Neural cell (in vitro differentiated cells): ENCODE results near the gene FAXC. TPM values are rescaled to one million over a fixed set of nuclear protein-coding genes. Genes with fewer than 3 reads are reported as not detected.

Experiments
- H2AFZ ChIP-seq: fragments of 200-600, 300-800 bp; sonication (generic), shearing (Covaris generic); 2 replicates; pipeline ENCODE4 v1.6.0; 2014; ENCODE audit warnings: low read depth, mild to moderate bottlenecking, antibody characterized with exemption, low read length, moderate library complexity
- H3F3A ChIP-seq: fragments of 200-600 bp; shearing (Covaris generic); 2 replicates; pipeline ENCODE4 v1.6.1; 2016; ENCODE audit warnings: mild to moderate bottlenecking, moderate library complexity, mixed read lengths, antibody characterized with exemption, low read length; ENCODE audit not compliant: insufficient read depth, poor library complexity, severe bottlenecking
- H3K27ac ChIP-seq: fragments of 200-600, 300-800 bp; sonication (generic), shearing (Covaris generic); 2 replicates; pipeline ENCODE4 v1.5.1; 2014; ENCODE audit warnings: mild to moderate bottlenecking, low read length, moderate library complexity
- H3K27me3 ChIP-seq: fragments of 300-800, 200-600 bp; sonication (generic), shearing (Covaris generic); 2 replicates; pipeline ENCODE4 v1.6.0; 2014; ENCODE audit warnings: mild to moderate bottlenecking, low read depth, low read length, moderate library complexity; ENCODE audit not compliant: insufficient read depth
- H3K36me3 ChIP-seq: fragments of 300-800, 200-600 bp; sonication (generic), shearing (Covaris generic); 2 replicates; pipeline ENCODE4 v1.5.1; 2014; ENCODE audit warnings: mild to moderate bottlenecking, antibody characterized with exemption, low read length, moderate library complexity; ENCODE audit not compliant: insufficient read depth
- H3K4me2 ChIP-seq: fragments of 300-800, 200-600 bp; sonication (generic), shearing (Covaris generic); 2 replicates; pipeline ENCODE4 v1.6.0; 2014; ENCODE audit warnings: mild to moderate bottlenecking, low read length
- H3K4me3 ChIP-seq: fragments of 300-800, 200-600 bp; sonication (generic), shearing (Covaris generic); 2 replicates; pipeline ENCODE4 v1.5.1; 2014; ENCODE audit warnings: mild to moderate bottlenecking, low read length, moderate library complexity
- H3K79me2 ChIP-seq: fragments of 200-600 bp; shearing (Covaris generic); replicated peaks from 2 replicates; pipeline ENCODE4 v1.6.0; 2014; ENCODE audit warnings: mild to moderate bottlenecking, low read length, moderate library complexity; ENCODE audit not compliant: insufficient read depth
- H3K9ac ChIP-seq: fragments of 300-800, 200-600 bp; sonication (generic), shearing (Covaris generic); 2 replicates; pipeline ENCODE4 v1.6.1; 2016; ENCODE audit warnings: mild to moderate bottlenecking, low read length, mixed read lengths
- H3K9me2 ChIP-seq: fragments of 200-600 bp; shearing (Covaris generic); 2 replicates; pipeline ENCODE4 v1.6.1; 2016; ENCODE audit warnings: mild to moderate bottlenecking, low read length, mixed read lengths; ENCODE audit not compliant: insufficient read depth
- H3K9me3 ChIP-seq: fragments of 200-600, 300-800 bp; sonication (generic), shearing (Covaris generic); 2 replicates; pipeline ENCODE4 v1.6.1; 2016; ENCODE audit warnings: mild to moderate bottlenecking, mixed run types, low read length, moderate library complexity, mixed read lengths
- H4K20me1 ChIP-seq: fragments of 200-600 bp; shearing (Covaris generic); 2 replicates; pipeline ENCODE4 v1.6.1; 2016; ENCODE audit warnings: mild to moderate bottlenecking, mixed run types; ENCODE audit not compliant: insufficient read depth
- EP300 ChIP-seq: fragments of 450-650 bp; conservative IDR thresholded peaks from 2 replicates; pipeline ENCODE4 v1.6.1; 2014; ENCODE audit warnings: antibody characterized with exemption, mild to moderate bottlenecking, moderate library complexity; ENCODE audit not compliant: poor library complexity, severe bottlenecking
- EZH2 ChIP-seq: fragments of 200-600, 300-800 bp; shearing (Covaris generic), sonication (generic); IDR thresholded peaks from 2 replicates; pipeline ENCODE4 v1.6.1; 2014; ENCODE audit warnings: antibody characterized with exemption, low read length, borderline replicate concordance, mild to moderate bottlenecking; ENCODE audit not compliant: insufficient read depth, poor library complexity, severe bottlenecking
- MXI1 ChIP-seq: fragments of 450-650 bp; conservative IDR thresholded peaks from 2 replicates; pipeline ENCODE4 v1.6.1; 2014; ENCODE audit warnings: antibody characterized with exemption, mild to moderate bottlenecking; ENCODE audit not compliant: poor library complexity, severe bottlenecking
- POLR2AphosphoS5 ChIP-seq: IDR thresholded peaks from 2 replicates; pipeline ENCODE4 v1.6.1; 2012
- RAD21 ChIP-seq: fragments of 450-650 bp; conservative IDR thresholded peaks from 2 replicates; pipeline ENCODE4 v1.6.1; 2014; ENCODE audit warnings: antibody characterized with exemption, mild to moderate bottlenecking, moderate library complexity
- SMC3 ChIP-seq: fragments of 450-650 bp; conservative IDR thresholded peaks from 2 replicates; pipeline ENCODE4 v1.6.1; 2014; ENCODE audit warnings: antibody characterized with exemption, mild to moderate bottlenecking, moderate library complexity; ENCODE audit not compliant: poor library complexity
- TAF1 ChIP-seq: IDR thresholded peaks from 2 replicates; pipeline ENCODE4 v1.6.1; 2012; ENCODE audit warnings: low read depth
- polyA plus RNA-seq: library from polyadenylated mRNA; depleted of rRNA; stranded (reverse); fragments of >200 nt; gene quantifications from 2 replicates; pipeline ENCODE4 v1.2.3, GENCODE V29; 2014
- TF ChIP-seq, protein P1 (sequence below): fragments of 450-650 bp; IDR thresholded peaks from 2 replicates; pipeline ENCODE4 v1.5.1; 2014; ENCODE audit warnings: antibody characterized with exemption, mild to moderate bottlenecking, moderate library complexity; ENCODE audit not compliant: poor library complexity, severe bottlenecking
- TF ChIP-seq, protein P2 (sequence below): IDR thresholded peaks from 2 replicates; pipeline ENCODE4 v1.6.1; 2012; ENCODE audit warnings: borderline replicate concordance

The FAXC gene
- polyA plus RNA-seq, 1 donor from 2014 or later, result 106 TPM

DNA sequence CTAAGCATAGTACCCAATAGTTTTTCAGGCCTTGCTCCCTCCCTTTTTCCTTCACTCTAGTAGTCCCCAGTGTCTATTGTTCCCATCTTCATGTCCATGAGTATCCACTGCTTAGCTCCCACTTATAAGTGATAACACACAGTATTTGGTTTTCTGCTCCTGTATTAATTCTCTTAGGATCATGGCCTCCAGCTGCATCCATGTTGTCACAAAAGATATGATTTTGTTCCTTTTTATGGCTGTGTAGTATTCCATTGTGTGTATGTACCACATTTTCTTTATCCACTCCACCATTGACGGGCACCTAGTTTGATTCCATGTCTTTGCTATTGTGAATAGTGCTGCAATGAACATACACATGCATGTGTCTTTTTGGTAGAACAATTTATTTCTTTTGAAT, 102.9 kb downstream of the FAXC start:
- Histone ChIP-seq H3K27me3 (no peaks in the 10 kb centered on the region), H3K9ac (no peak overlapping the region), H3K4me2 (no peak overlapping the region), H3K4me3 (no peak overlapping the region), H3F3A (no peaks in the 10 kb centered on the region), H3K36me3 (no peaks in the 10 kb centered on the region), H3K27ac (no peak overlapping the region), H3K79me2 (no peaks in the 10 kb centered on the region), H2AFZ (no peak overlapping the region), H4K20me1 (no peaks in the 10 kb centered on the region), H3K9me3 (no peaks in the 10 kb centered on the region), H3K9me2 (no peaks in the 10 kb centered on the region)
- TF ChIP-seq EZH2 (no peak), TAF1 (no peak), SMC3 (no peak), POLR2AphosphoS5 (no peak), RAD21 (no peak), EP300 (no peak), MXI1 (no peak)
- TF ChIP-seq, protein P1, sequence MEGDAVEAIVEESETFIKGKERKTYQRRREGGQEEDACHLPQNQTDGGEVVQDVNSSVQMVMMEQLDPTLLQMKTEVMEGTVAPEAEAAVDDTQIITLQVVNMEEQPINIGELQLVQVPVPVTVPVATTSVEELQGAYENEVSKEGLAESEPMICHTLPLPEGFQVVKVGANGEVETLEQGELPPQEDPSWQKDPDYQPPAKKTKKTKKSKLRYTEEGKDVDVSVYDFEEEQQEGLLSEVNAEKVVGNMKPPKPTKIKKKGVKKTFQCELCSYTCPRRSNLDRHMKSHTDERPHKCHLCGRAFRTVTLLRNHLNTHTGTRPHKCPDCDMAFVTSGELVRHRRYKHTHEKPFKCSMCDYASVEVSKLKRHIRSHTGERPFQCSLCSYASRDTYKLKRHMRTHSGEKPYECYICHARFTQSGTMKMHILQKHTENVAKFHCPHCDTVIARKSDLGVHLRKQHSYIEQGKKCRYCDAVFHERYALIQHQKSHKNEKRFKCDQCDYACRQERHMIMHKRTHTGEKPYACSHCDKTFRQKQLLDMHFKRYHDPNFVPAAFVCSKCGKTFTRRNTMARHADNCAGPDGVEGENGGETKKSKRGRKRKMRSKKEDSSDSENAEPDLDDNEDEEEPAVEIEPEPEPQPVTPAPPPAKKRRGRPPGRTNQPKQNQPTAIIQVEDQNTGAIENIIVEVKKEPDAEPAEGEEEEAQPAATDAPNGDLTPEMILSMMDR, result no peak
- TF ChIP-seq, protein P2, sequence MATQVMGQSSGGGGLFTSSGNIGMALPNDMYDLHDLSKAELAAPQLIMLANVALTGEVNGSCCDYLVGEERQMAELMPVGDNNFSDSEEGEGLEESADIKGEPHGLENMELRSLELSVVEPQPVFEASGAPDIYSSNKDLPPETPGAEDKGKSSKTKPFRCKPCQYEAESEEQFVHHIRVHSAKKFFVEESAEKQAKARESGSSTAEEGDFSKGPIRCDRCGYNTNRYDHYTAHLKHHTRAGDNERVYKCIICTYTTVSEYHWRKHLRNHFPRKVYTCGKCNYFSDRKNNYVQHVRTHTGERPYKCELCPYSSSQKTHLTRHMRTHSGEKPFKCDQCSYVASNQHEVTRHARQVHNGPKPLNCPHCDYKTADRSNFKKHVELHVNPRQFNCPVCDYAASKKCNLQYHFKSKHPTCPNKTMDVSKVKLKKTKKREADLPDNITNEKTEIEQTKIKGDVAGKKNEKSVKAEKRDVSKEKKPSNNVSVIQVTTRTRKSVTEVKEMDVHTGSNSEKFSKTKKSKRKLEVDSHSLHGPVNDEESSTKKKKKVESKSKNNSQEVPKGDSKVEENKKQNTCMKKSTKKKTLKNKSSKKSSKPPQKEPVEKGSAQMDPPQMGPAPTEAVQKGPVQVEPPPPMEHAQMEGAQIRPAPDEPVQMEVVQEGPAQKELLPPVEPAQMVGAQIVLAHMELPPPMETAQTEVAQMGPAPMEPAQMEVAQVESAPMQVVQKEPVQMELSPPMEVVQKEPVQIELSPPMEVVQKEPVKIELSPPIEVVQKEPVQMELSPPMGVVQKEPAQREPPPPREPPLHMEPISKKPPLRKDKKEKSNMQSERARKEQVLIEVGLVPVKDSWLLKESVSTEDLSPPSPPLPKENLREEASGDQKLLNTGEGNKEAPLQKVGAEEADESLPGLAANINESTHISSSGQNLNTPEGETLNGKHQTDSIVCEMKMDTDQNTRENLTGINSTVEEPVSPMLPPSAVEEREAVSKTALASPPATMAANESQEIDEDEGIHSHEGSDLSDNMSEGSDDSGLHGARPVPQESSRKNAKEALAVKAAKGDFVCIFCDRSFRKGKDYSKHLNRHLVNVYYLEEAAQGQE, result no peak

DNA sequence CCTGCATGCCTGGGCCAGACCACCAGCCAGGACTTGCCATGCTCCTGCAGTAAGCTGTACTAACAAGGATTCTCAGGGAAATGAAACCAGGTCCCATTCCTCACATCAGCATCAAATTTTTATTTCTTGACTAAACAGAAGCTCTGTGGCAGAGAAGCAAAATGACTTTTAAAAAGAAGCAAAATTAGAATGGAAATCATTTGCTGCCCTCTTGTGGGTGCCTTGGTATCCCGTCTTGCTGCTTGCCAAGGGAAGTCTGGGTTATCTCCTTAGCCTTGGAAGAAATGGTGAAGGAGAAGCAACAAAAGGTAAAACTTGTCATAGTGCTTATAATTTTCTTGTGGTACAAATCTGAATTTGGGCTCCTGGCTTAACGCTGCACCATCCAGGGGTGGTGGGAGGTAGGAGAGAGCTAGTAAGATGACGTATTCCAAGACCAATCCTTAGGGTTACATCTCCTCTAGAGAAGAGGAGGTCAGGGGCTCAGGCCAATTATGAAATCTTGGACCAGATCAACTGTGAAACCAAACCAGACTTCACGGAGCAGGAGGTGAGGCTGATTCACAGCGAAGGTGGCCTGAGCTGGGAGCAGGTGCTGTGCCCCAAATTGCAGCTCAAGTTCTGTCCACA, 107.5 kb downstream of the FAXC start:
- H3K27ac ChIP-seq, result no peak overlapping the region
- no peaks in the 10 kb centered on the region for H3K9me2 ChIP-seq
- no peaks in the 10 kb centered on the region for H3K9me3 ChIP-seq
- H3K27me3 ChIP-seq, result no peaks in the 10 kb centered on the region
- no peak overlapping the region for H3K9ac ChIP-seq
- no peaks in the 10 kb centered on the region for H4K20me1 ChIP-seq
- no peak overlapping the region for H3K4me3 ChIP-seq
- peak; percentile 88 for TF ChIP-seq RAD21
- TF ChIP-seq, protein P2, result no peak
- TF ChIP-seq SMC3, result peak; percentile 85
- TF ChIP-seq POLR2AphosphoS5, result no peak
- TF ChIP-seq, protein P1, result peak; percentile 80
- no peaks in the 10 kb centered on the region for H3K79me2 ChIP-seq
- H3K36me3 ChIP-seq, result no peaks in the 10 kb centered on the region
- no peak overlapping the region for H3K4me2 ChIP-seq
- H2AFZ ChIP-seq, result no peak overlapping the region
- H3F3A ChIP-seq, result no peaks in the 10 kb centered on the region
